Large intestine (tissue), 3 donors: ENCODE results near the gene NODAL. TPM values are rescaled to one million over a fixed set of nuclear protein-coding genes. Genes with fewer than 3 reads are reported as not detected.

Experiments
- DNase-seq, 2 donors: peaks; one replicate each; pipeline versions ENCODE4 v3.0.0 to v3.0.0-alpha.2; 2013
- H3K27ac ChIP-seq: one replicate; pipeline ENCODE4 v1.5.1; 2013; ENCODE audit warnings: low read length
- H3K27me3 ChIP-seq: 2 replicates; pipeline ENCODE4 v1.6.1; 2013; ENCODE audit warnings: low read length; ENCODE audit not compliant: control insufficient read depth, insufficient read depth
- H3K36me3 ChIP-seq: 2 replicates; pipeline ENCODE4 v1.6.1; 2013; ENCODE audit warnings: low read length; ENCODE audit not compliant: control insufficient read depth, insufficient read depth
- H3K4me1 ChIP-seq: one replicate; pipeline ENCODE4 v1.6.1; 2013; ENCODE audit warnings: low read length; ENCODE audit not compliant: control insufficient read depth, insufficient read depth
- H3K4me3 ChIP-seq: one replicate; pipeline ENCODE4 v1.5.1; 2013; ENCODE audit warnings: low read length
- H3K9me3 ChIP-seq: one replicate; pipeline ENCODE4 v1.6.1; 2013; ENCODE audit warnings: mild to moderate bottlenecking, low read depth, low read length, moderate library complexity; ENCODE audit not compliant: control insufficient read depth
- WGBS: methylation state at CpG from one replicate; pipeline ENCODE4 v1.1.5; 2013; ENCODE audit warnings: low lambda C conversion rate; ENCODE audit not compliant: insufficient coverage; 5-methylcytosine and 5-hydroxymethylcytosine counted together
- polyA plus RNA-seq: library from polyadenylated mRNA; unstranded; fragments of 120-200 nt; gene quantifications from one replicate; pipeline ENCODE4 v1.2.1, GENCODE V29; 2013

The NODAL gene
- polyA plus RNA-seq, 1 donor: 0.33 TPM

DNA sequence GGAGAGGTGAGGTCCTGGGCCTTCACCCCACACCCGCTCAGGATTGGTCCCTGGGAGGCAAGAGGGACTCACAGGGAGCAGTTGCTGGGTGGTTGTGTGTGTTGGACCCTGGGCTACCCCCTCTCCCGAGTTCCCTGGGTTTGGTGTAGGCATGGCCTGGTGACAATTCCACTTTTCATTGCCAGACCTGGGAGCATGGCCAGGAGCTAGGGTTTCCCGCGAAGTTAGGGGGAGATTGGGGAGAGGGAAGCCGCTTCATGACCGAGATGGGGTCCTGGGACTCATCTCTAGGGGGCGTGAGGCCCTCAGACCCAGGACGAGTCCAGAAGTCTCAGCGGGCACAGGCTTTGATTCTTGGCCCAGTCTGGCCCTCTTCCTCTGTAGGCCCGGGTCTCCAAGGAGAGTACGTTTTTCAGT, 37.7 kb upstream of the NODAL start:
- no peaks in the 10 kb centered on the region for H3K9me3 ChIP-seq
- H3K36me3 ChIP-seq: no peaks in the 10 kb centered on the region
- peak overlapping the region; percentile 48 for H3K4me3 ChIP-seq
- no CpG with 5 or more reads among the region's 11 CpGs for whole genome bisulfite sequencing
- H3K27ac ChIP-seq: no peak overlapping the region
- H3K4me1 ChIP-seq: peaks cover 12% of the 10 kb centered on the region
- H3K27me3 ChIP-seq: peaks cover 39% of the 10 kb centered on the region
- no peak for DNase-seq

DNA sequence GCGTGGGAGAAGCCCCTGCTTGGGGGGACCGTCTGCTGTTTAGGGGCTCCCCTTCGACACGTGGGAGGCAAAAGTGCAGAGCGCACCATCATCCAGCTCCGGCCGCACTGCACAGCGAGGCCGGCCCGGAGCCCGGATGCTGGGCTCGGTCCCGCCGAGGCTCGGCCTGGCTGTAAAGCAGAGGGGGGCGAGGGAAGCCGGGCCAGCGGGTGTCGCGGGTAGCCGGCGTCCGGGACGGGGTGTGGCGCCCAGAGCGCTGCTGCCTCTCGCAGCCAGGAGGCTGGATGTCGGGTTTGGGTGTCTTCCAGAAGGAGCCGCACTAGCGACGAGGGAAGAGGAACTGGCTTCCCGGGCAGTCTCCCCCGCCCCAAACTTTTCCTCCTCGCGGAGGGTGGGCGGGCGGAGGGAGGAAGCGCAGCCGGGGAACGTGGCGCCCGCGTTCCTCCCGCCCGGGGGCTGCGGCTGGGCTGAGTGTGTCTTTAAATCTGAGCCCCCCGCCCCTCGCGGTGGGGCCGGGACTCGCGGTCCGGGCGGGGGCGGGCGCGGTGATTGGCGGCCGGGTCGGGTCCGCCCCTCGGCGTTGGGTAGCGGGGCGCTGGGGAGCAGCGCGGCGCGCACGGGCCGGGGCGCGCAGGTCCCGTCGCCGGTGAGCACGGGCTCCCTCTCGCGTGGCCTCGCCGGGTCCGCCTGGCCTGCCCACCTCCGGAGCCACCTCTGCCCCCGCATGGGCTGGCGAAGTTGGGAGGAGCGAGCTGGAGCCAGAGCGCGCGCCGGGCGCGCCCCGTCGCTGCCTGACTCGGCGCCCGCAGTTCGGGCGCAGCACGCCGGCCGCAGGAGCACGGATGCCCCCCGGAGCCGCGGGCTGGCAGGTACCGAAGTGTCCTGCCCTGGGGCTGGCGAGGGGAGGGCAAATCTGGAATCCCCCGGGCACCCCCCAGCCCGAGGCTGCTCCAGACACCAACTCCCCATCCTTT, 37.0 kb upstream of the NODAL start, which contains the start of gene PALD1:
TSS of gene PALD1 (plus strand) at position 577 of the 974 bp plus-strand sequence. CDS start 47,185 bp downstream, outside the sequence.
- H3K4me3 ChIP-seq: peak within 1 kb of the TSS; percentile 48
- DNase-seq: peak; percentile 53 to 67
- peaks cover 39% of the 10 kb centered on the region for H3K27me3 ChIP-seq
- no peaks in the 10 kb centered on the region for H3K36me3 ChIP-seq
- no peaks in the 10 kb centered on the region for H3K9me3 ChIP-seq
- WGBS: no CpG with 5 or more reads among the region's 110 CpGs
- no peak within 1 kb of the TSS for H3K27ac ChIP-seq
- H3K4me1 ChIP-seq: peaks cover 12% of the 10 kb centered on the region

DNA sequence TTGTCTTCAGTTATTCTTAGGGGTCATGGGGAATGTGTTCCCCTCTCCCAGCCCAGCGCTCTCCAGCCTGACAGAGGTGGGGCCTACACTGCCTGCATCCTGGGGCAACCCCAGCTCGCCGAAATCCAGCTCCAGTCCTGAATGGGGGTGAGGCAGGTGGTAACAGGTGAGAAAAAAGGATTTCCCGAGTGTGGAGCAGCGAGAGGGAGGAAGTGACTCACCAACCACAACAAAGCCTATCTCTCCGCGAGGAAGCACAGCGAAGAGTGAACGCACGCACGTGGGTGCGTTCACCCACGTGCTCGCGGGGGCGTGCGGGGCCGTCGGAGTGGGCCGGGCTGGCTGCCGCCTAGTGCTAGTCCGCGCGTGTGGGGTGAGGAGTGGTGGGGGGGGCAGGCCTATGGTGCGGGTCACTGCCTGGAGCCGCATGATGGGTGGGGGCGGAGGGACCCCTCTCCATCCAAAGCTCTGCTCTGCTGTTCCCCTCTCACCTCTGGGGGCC, 36.2 kb upstream of the NODAL start:
- peak; percentile 39 to 60 for DNase-seq
- H3K9me3 ChIP-seq: no peaks in the 10 kb centered on the region
- H3K36me3 ChIP-seq: no peaks in the 10 kb centered on the region
- H3K27me3 ChIP-seq: peaks cover 39% of the 10 kb centered on the region
- no CpG with 5 or more reads among the region's 27 CpGs for WGBS
- H3K4me1 ChIP-seq: peaks cover 12% of the 10 kb centered on the region
- peak overlapping the region; percentile 46 for H3K4me3 ChIP-seq
- H3K27ac ChIP-seq: no peak overlapping the region

DNA sequence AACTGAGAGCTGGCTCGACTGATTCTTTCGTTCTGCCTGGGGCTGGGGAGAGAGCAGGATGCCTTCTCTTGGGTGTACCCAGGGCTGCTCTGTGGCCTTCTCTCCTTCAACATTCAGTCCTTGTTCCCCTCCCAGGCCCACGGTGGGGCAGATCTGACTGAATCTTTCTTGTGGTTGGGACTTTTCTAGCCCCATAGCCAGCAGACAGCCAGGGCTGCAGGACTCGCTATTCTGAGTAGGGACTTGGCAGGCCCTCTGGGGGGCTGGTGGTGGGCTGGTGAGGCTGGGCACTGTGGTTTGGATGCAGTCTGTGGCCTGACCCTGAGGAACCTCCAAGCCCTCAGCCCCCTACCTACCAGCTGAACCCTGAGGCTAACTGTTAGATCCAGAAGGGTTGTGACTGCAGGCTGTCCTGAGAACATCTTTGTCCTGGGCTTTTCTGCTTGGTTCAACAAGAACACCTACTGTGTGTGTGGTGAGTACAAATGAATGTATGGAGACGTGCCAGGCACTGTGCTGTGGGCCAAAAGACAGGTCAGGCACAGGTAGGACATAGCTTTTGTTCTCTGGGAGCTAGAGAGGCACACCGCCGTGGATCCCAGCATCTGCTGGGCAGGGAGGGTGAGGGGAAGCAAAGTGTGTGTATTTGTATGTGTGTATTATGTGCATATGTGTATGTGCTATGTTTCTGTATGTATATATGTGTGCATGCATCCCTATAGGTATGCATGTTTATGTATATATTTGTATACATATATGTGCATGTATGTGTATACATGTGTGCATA, 35.0 kb upstream of the NODAL start:
- H3K27ac ChIP-seq: no peak overlapping the region
- H3K4me3 ChIP-seq: no peak overlapping the region
- H3K4me1 ChIP-seq: peaks cover 12% of the 10 kb centered on the region
- H3K27me3 ChIP-seq: peaks cover 42% of the 10 kb centered on the region
- no peaks in the 10 kb centered on the region for H3K36me3 ChIP-seq
- DNase-seq: no peak
- no peaks in the 10 kb centered on the region for H3K9me3 ChIP-seq
- no CpG with 5 or more reads among the region's 7 CpGs for WGBS

DNA sequence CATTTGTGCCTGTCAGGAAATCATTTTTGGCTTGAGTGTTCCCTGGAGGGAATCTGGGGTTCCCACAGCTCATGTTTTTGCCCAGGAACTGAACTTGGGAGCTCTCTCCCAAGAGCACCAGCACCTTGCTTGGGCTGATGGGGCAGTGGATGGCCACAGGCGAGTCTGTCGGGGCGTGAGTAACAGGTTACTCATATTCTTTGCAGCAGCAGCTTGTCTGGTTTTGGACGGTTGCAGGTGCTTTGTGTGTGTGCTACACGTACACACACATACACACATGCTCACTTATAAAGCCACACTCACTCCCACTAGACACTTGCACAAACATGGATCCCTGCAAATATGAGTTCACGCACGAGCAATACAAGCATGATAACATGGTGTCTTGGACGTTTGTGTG, 34.2 kb upstream of the NODAL start:
- WGBS: no CpG with 5 or more reads among the region's 8 CpGs
- Histone ChIP-seq H3K27ac (no peak overlapping the region), H3K4me3 (no peak overlapping the region), H3K9me3 (no peaks in the 10 kb centered on the region), H3K36me3 (no peaks in the 10 kb centered on the region), H3K27me3 (peaks cover 42% of the 10 kb centered on the region), H3K4me1 (peaks cover 12% of the 10 kb centered on the region)
- no peak for DNase-seq

DNA sequence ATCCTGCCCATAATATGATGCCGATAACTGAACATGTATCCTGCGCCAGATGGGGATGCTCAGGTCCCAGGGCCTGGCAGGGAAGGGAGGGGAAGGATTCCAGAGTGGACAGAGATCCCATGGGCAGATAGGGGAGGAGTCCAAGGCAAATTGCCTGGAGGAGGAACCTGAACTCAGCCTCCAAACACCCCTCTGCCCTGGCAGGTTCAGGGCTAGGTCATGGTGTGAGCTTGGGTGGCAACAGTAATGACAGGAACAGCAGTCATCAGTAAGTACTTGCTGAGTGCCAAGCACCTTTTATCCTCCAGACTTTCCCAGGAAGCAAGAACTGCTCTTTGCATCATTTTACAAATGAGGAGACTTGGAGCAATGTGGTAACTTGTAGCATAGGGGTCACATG, 33.3 kb upstream of the NODAL start:
- peaks cover 5% of the 10 kb centered on the region for H3K4me1 ChIP-seq
- no peak overlapping the region for H3K4me3 ChIP-seq
- no peak for DNase-seq
- no peaks in the 10 kb centered on the region for H3K36me3 ChIP-seq
- H3K27ac ChIP-seq: no peak overlapping the region
- WGBS: no CpG with 5 or more reads among the region's 2 CpGs
- H3K27me3 ChIP-seq: peaks cover 39% of the 10 kb centered on the region
- no peaks in the 10 kb centered on the region for H3K9me3 ChIP-seq

DNA sequence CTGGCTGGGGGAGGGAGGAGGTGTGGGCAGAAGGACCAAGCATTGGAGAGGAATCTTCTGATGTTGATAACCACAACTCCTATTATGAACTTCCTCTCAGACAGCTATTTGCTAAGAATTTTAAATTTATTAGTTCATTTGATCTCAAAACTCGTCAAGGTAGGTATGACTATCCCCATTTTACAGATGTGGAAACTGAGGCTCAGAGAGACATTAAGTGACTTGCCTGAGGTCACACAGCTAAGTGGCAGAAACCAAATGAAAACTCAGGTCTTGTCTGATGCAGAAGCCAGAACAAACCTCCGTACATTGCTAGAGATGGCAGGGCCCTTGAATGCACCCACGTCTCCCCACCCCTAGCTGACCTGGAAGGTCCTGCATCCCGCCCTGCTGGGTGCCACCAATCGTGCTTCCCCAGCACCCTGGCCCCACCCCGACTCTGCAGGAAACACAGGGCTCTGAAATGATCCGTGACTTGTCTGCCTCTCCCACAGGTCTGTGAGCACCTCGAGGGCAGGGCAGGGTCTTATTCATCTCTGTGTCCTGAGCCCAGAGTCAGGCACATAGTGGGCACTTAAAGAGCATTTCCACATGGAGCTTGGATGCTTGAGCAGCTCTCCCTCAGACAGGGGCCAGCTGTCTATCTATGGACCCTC, 31.4 kb upstream of the NODAL start:
- Histone ChIP-seq H3K27ac (no peak overlapping the region), H3K36me3 (no peaks in the 10 kb centered on the region), H3K4me3 (no peak overlapping the region), H3K4me1 (no peaks in the 10 kb centered on the region), H3K9me3 (no peaks in the 10 kb centered on the region), H3K27me3 (peaks cover 29% of the 10 kb centered on the region)
- WGBS: no CpG with 5 or more reads among the region's 8 CpGs
- no peak for DNase-seq

DNA sequence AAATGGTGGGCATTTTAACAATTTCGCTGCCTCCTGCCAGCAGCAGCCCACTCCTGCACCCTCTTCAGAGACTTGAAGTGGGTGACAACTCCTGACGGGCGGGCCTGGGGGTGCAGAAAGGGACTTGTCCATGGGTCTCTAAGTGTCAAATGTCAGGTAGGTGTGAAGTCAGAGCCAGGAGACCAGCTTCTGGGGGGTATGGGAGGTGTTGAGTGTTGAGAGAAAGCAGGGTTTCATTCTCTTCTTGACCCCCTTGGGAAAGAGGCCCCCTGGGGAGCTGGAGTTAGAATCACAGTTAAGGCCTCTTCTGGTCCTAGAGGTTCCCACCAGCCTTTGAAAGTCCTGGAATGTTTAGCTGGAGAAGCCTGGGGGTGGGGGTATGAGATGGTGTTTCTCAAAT, 25.5 kb upstream of the NODAL start:
- H3K4me1 ChIP-seq: no peaks in the 10 kb centered on the region
- H3K4me3 ChIP-seq: no peak overlapping the region
- no peak overlapping the region for H3K27ac ChIP-seq
- no peaks in the 10 kb centered on the region for H3K9me3 ChIP-seq
- 90% methylated on average over 2 of the region's 3 CpGs for WGBS
- no peak for DNase-seq
- no peaks in the 10 kb centered on the region for H3K36me3 ChIP-seq
- H3K27me3 ChIP-seq: peaks cover 7% of the 10 kb centered on the region

DNA sequence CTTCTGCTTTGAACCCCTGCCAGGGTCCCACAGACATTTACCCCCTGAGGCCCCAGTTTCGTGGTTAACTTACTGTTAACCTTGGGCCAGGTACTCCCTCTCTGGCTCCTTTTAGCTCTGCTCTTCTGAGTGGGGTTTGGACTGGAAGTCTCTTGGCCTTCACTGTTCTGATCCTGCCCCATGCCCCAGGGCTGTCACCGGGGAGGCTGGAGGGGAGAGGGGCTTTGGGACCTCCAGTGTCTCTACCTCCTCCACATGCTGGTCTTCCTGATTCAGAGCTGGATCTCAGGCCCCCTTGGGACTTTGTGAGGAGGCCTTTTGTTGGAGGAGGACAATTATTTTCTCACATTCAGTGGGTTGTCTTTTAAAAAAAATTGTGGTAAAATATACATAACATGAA, 24.4 kb upstream of the NODAL start:
- WGBS: no CpG with 5 or more reads among the region's 2 CpGs
- H3K9me3 ChIP-seq: no peaks in the 10 kb centered on the region

DNA sequence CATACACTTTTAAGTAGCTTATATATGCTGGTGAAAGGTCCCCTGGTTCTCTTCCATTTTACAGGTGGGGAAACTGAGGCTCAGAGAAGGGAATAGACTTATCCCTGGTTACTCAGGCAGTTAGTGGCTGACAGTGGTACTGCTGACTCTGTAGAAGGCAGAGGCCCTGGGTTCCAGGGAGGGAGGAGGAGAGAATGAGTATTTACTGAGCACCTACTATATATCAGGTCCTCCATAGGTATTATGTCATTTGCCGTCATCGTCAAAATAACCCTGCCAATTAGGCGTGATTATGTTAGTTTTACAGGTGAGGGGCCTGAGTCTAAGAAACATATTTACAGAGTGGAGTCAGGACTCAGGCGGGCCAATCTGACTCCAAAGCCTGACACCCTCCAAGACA, 23.8 kb upstream of the NODAL start:
- H3K27ac ChIP-seq: no peak overlapping the region
- no peak overlapping the region for H3K4me3 ChIP-seq
- no CpG with 5 or more reads among the region's 4 CpGs for WGBS
- H3K36me3 ChIP-seq: no peaks in the 10 kb centered on the region
- peaks cover 5% of the 10 kb centered on the region for H3K27me3 ChIP-seq
- H3K9me3 ChIP-seq: no peaks in the 10 kb centered on the region
- DNase-seq: no peak
- H3K4me1 ChIP-seq: no peaks in the 10 kb centered on the region

More for the DNA sequence above, 24.4 kb upstream of the NODAL start:
- no peaks in the 10 kb centered on the region for H3K36me3 ChIP-seq
- H3K27me3 ChIP-seq: peaks cover 5% of the 10 kb centered on the region
- no peak overlapping the region for H3K27ac ChIP-seq
- no peak overlapping the region for H3K4me3 ChIP-seq
- no peak for DNase-seq
- H3K4me1 ChIP-seq: no peaks in the 10 kb centered on the region
